ENCODE results near the gene KIAA1671. TPM values are rescaled to one million over a fixed set of nuclear protein-coding genes. Genes with fewer than 3 reads are reported as not detected.

Gene KIAA1671
- total and polyA plus RNA-seq, 4 donors = 8.7 to 35.9 (median 19.1) TPM

GRCh38 chr22:25192406-25192805 is 239.9 kb downstream of the KIAA1671 start:
- H3K9me3 ChIP-seq (ENCODE audit: control insufficient read depth in 4 of 4, low read length in 3 of 4) = no peaks in the 10 kb centered on the region
- no peaks in the 10 kb centered on the region for H3K27me3 ChIP-seq (ENCODE audit: control insufficient read depth in 4 of 4, insufficient read depth in 4 of 4, low read length in 3 of 4)
- DNase-seq (ENCODE audit: low spot score) = no peak
- no peak overlapping the region for H3K4me3 ChIP-seq (ENCODE audit: low read depth in 1 of 3, low read length in 3 of 3)
- peaks cover 14 to 73% (median 45%) of the 10 kb centered on the region in 4 donors for H3K36me3 ChIP-seq (ENCODE audit: control insufficient read depth in 4 of 4, insufficient read depth in 3 of 4, low read depth in 1 of 4, low read length in 3 of 4)
- no peak overlapping the region for H3K9ac ChIP-seq (ENCODE audit: low read depth in 1 of 2, low read length in 2 of 2)
- no peak for TF ChIP-seq FOXA2 (IDR thresholded peaks at IDR 0.05)
- no peak for TF ChIP-seq HNF4G (IDR thresholded peaks at IDR 0.05)
- no peak for TF ChIP-seq REST (IDR thresholded peaks at IDR 0.05)
- TF ChIP-seq ZBTB33 (IDR thresholded peaks at IDR 0.05) = no peak
- TF ChIP-seq EGR1 (IDR thresholded peaks at IDR 0.05; ENCODE audit: low read depth in 2 of 2) = no peak
- no peak for TF ChIP-seq GABPA (IDR thresholded peaks at IDR 0.05 in 1 of 2, conservative IDR thresholded peaks at IDR 0.05 in 1 of 2)
- TF ChIP-seq RXRA (IDR thresholded peaks at IDR 0.05) = no peak
- TF ChIP-seq RAD21 (IDR thresholded peaks at IDR 0.05) = no peak
- no peak for TF ChIP-seq FOXA1 (IDR thresholded peaks at IDR 0.05)
- no peak for TF ChIP-seq MAX (IDR thresholded peaks at IDR 0.05)
- TF ChIP-seq YY1 (IDR thresholded peaks at IDR 0.05) = no peak
- no peak for TF ChIP-seq CTCF (IDR thresholded peaks at IDR 0.05; ENCODE audit: low read depth, low read length, missing input control)
- TF ChIP-seq NR2F2 (IDR thresholded peaks at IDR 0.05) = no peak
- no peak for TF ChIP-seq HNF4A (conservative IDR thresholded peaks at IDR 0.05)
- no peak for TF ChIP-seq TAF1 (conservative IDR thresholded peaks at IDR 0.05)
- no peak for TF ChIP-seq SP1 (IDR thresholded peaks at IDR 0.05)
- no peak overlapping the region for H3K27ac ChIP-seq (ENCODE audit: low read depth in 1 of 2, low read length in 2 of 2)
- H3K4me1 ChIP-seq (ENCODE audit: control insufficient read depth in 4 of 4, insufficient read depth in 4 of 4, low read length in 3 of 4) = no peaks in the 10 kb centered on the region
- 88% methylated on average over 12 of the region's 12 CpGs for WGBS

GRCh38 chr22:25193130-25193529 is 240.6 kb downstream of the KIAA1671 start:
- Histone ChIP-seq H3K36me3 (ENCODE audit: control insufficient read depth in 4 of 4, insufficient read depth in 3 of 4, low read depth in 1 of 4, low read length in 3 of 4) (peaks cover 14 to 74% (median 49%) of the 10 kb centered on the region in 4 donors), H3K27ac (ENCODE audit: low read depth in 1 of 2, low read length in 2 of 2) (no peak overlapping the region)

More at GRCh38 chr22:25193130-25193529, 240.6 kb downstream of the KIAA1671 start:
- Histone ChIP-seq H3K9me3 (ENCODE audit: control insufficient read depth in 4 of 4, low read length in 3 of 4) (no peaks in the 10 kb centered on the region), H3K4me1 (ENCODE audit: control insufficient read depth in 4 of 4, insufficient read depth in 4 of 4, low read length in 3 of 4) (no peaks in the 10 kb centered on the region), H3K27me3 (ENCODE audit: control insufficient read depth in 4 of 4, insufficient read depth in 4 of 4, low read length in 3 of 4) (no peaks in the 10 kb centered on the region), H3K4me3 (ENCODE audit: low read depth in 1 of 3, low read length in 3 of 3) (no peak overlapping the region), H3K9ac (ENCODE audit: low read depth in 1 of 2, low read length in 2 of 2) (no peak overlapping the region)
- no peak for DNase-seq (ENCODE audit: low spot score)
- TF ChIP-seq HNF4A (conservative IDR thresholded peaks at IDR 0.05) (peak; percentile 25 to 39), RXRA (IDR thresholded peaks at IDR 0.05) (peak in 1 of 2 donors; percentile 19), FOXA1 (IDR thresholded peaks at IDR 0.05) (no peak)
- 76% methylated on average over 4 of the region's 4 CpGs for WGBS

All from liver (tissue), 9 donors.